RWPE1 (cell line): Measurements from ENCODE around the gene EIPR1.

Experiments
- CTCF ChIA-PET: fragments of 350-600 bp; sonication (Branson Sonifier 250); formaldehyde crosslinking; extraction: SDS; loops from one replicate; lab custom pipeline; 2021; lab: Yijun Ruan, JAX
- POLR2A ChIA-PET: fragments of 400-600 bp; formaldehyde crosslinking; extraction: SDS; loops from one replicate; lab custom pipeline; 2020; ENCODE audit warnings: antibody characterized with exemption; ENCODE audit not compliant: low non-redundant PET; lab: Yijun Ruan, JAX
- DNase-seq: peaks from one replicate; pipeline ENCODE4 v3.0.0; 2012; ENCODE audit warnings: low spot score
- H3K27ac ChIP-seq: fragments of 450-650 bp; 2 replicates; pipeline ENCODE4 v1.5.1; 2017
- CTCF ChIP-seq: fragments of 450-650 bp; conservative IDR thresholded peaks from 2 replicates; pipeline ENCODE4 v1.5.1; 2017; ENCODE audit warnings: low read depth, mild to moderate bottlenecking

EIPR1 gene

GRCh38 chr2:3257166-3257565, 120.5 kb downstream of the EIPR1 start:
- no peak for DNase-seq
- ChIA-PET POLR2A (no interaction called here), CTCF (interaction anchor here (0.9 kb wide), 1 partner anchor 11 kb away, joined by 4 read pairs; no protein-coding TSS in a partner anchor)
- no peak for TF ChIP-seq CTCF
- H3K27ac ChIP-seq: no peak overlapping the region

GRCh38 chr2:3256605-3257004, 121.0 kb downstream of the EIPR1 start:
- ChIA-PET POLR2A (no interaction called here), CTCF (interaction anchor here (0.9 kb wide), 1 partner anchor 11 kb away, joined by 4 read pairs; no protein-coding TSS in a partner anchor)
- TF ChIP-seq CTCF: no peak
- DNase-seq: no peak
- no peak overlapping the region for H3K27ac ChIP-seq

GRCh38 chr2:3256157-3256556, 121.5 kb downstream of the EIPR1 start:
- no peak for TF ChIP-seq CTCF
- ChIA-PET CTCF (no interaction called here), POLR2A (no interaction called here)
- no peak overlapping the region for H3K27ac ChIP-seq
- DNase-seq: no peak

- no peak for DNase-seq
- no peak for TF ChIP-seq CTCF
- ChIA-PET POLR2A (no interaction called here), CTCF (no interaction called here)
- no peak overlapping the region for H3K27ac ChIP-seq
These were observed 123.1 kb downstream of the EIPR1 start for GRCh38 chr2:3254442-3254941.

GRCh38 chr2:3253913-3254441, 123.6 kb downstream of the EIPR1 start:
- POLR2A ChIA-PET: no interaction called here
- TF ChIP-seq CTCF: no peak
- CTCF ChIA-PET: no interaction called here
- no peak for DNase-seq
- H3K27ac ChIP-seq: no peak overlapping the region

GRCh38 chr2:3251946-3252345, 125.7 kb downstream of the EIPR1 start:
- POLR2A ChIA-PET: no interaction called here
- CTCF ChIA-PET: no interaction called here
- no peak for TF ChIP-seq CTCF
- H3K27ac ChIP-seq: no peak overlapping the region
- no peak for DNase-seq
